Gastrocnemius medialis (tissue), 4 donors: ENCODE measurements around the gene PACSIN2.

ENCODE experiments used
- POLR2A ChIP-seq, 2 donors: fragments of 450-650 bp; IDR thresholded peaks; one replicate each; pipeline ENCODE4 v1.6.1; 2017; ENCODE audit warnings: antibody characterized with exemption in 2 of 2, mild to moderate bottlenecking in 2 of 2, moderate library complexity in 2 of 2
- TF ChIP-seq, protein P1 (sequence below), 5 experiments: fragments of 450-650 bp in 3 of 5; fragments of 200-600 bp in 2 of 5; sonication (generic) in 2 of 5; IDR thresholded peaks in 4 of 5; conservative IDR thresholded peaks in 1 of 5; 1 replicate in 4 of 5; 2 replicates in 1 of 5; pipeline ENCODE4 v1.5.1; 2016 to 2019; ENCODE audit warnings: antibody characterized with exemption in 5 of 5, mild to moderate bottlenecking in 3 of 5, moderate library complexity in 3 of 5

DNA sequence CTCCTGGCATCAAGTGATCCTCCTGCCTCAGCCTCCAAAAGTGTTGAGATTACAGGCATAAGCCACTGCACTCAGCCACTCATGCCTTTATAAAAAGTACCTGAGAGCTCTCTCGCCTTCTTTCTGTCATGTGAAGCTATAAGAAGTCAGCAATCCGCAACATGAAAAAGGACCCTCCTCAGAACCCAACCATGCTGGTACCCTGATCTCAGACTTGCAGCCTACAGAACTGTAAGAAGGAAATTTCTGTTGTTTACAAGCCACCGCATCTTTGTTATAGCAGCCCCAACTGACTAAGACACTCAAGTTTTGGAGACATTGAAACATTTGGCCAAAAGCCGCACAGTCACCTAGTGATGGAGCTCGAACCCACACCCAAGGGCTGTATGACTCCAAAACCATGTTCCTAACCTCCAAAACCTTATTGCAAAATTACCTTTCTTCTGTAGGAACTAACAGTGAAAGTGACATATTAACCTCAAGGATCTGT lies 8.9 kb downstream of the PACSIN2 start:
- TF ChIP-seq, protein P1, sequence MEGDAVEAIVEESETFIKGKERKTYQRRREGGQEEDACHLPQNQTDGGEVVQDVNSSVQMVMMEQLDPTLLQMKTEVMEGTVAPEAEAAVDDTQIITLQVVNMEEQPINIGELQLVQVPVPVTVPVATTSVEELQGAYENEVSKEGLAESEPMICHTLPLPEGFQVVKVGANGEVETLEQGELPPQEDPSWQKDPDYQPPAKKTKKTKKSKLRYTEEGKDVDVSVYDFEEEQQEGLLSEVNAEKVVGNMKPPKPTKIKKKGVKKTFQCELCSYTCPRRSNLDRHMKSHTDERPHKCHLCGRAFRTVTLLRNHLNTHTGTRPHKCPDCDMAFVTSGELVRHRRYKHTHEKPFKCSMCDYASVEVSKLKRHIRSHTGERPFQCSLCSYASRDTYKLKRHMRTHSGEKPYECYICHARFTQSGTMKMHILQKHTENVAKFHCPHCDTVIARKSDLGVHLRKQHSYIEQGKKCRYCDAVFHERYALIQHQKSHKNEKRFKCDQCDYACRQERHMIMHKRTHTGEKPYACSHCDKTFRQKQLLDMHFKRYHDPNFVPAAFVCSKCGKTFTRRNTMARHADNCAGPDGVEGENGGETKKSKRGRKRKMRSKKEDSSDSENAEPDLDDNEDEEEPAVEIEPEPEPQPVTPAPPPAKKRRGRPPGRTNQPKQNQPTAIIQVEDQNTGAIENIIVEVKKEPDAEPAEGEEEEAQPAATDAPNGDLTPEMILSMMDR (IDR thresholded peaks at IDR 0.05 in 4 of 5, conservative IDR thresholded peaks at IDR 0.05 in 1 of 5), result no peak
- TF ChIP-seq POLR2A (IDR thresholded peaks at IDR 0.05), result no peak
